Measurements from ENCODE around the gene NAA16.

GRCh38 chr13:41311406-41312175 is 524 bp downstream of the NAA16 start:
- TF ChIP-seq FOS (IDR thresholded peaks at IDR 0.05; ENCODE audit: low read depth, low read length): no peak
- TF ChIP-seq USF2 (IDR thresholded peaks at IDR 0.05; ENCODE audit: low read depth, low read length): no peak
- TF ChIP-seq MAFK (IDR thresholded peaks at IDR 0.05; ENCODE audit: low read depth, low read length): no peak
- TF ChIP-seq CTCF (conservative IDR thresholded peaks at IDR 0.05; ENCODE audit: low read depth, low read length): no peak
- no peak for TF ChIP-seq SMC3 (IDR thresholded peaks at IDR 0.05; ENCODE audit: low read depth, low read length)
- no peak for TF ChIP-seq POLR2A (IDR thresholded peaks at IDR 0.05; ENCODE audit: low read depth, low read length)
- TF ChIP-seq RCOR1 (IDR thresholded peaks at IDR 0.05; ENCODE audit: insufficient replicate concordance, low read length): no peak

All from IMR-90 (cell line).